Esophagus squamous epithelium (tissue), 5 donors: Measurements from ENCODE around the gene PHACTR1. TPM values are rescaled to one million over a fixed set of nuclear protein-coding genes. Genes with fewer than 3 reads are reported as not detected.

ENCODE experiments used
- DNase-seq: peaks from one replicate; lab custom pipeline; 2025; lab: John Stamatoyannopoulos, UW
- H3K27ac ChIP-seq, 4 donors: fragments of 200-600 bp; sonication (generic); one replicate each; pipeline ENCODE4 v1.5.1; 2016 to 2019; ENCODE audit warnings: mild to moderate bottlenecking in 1 of 4
- H3K27me3 ChIP-seq, 4 donors: fragments of 200-600 bp; sonication (generic); 1 replicate in 3 of 4; 2 replicates in 1 of 4; pipeline versions ENCODE4 v1.5.1 to v1.6.0; 2017 to 2021; ENCODE audit warnings: antibody characterized with exemption in 1 of 4
- H3K36me3 ChIP-seq, 3 donors: fragments of 200-600 bp; sonication (generic); one replicate each; pipeline ENCODE4 v1.5.1; 2016 to 2019
- H3K4me1 ChIP-seq, 3 donors: fragments of 200-600 bp; sonication (generic); one replicate each; pipeline ENCODE4 v1.5.1; 2017 to 2019
- H3K4me3 ChIP-seq, 4 donors: fragments of 200-600 bp; sonication (generic); 1 replicate in 3 of 4; 2 replicates in 1 of 4; pipeline ENCODE4 v1.5.1; 2016 to 2019; ENCODE audit warnings: mild to moderate bottlenecking in 2 of 4, moderate library complexity in 1 of 4
- H3K9me3 ChIP-seq, 3 donors: fragments of 200-600 bp; sonication (generic); one replicate each; pipeline ENCODE4 v1.5.1; 2016 to 2019
- CTCF ChIP-seq, 6 experiments: fragments of 450-650 bp in 4 of 6; fragments of 200-600 bp in 2 of 6; sonication (generic) in 2 of 6; IDR thresholded peaks; one replicate each; pipeline ENCODE4 v1.5.1; 2016 to 2019; ENCODE audit warnings: antibody characterized with exemption in 6 of 6, mild to moderate bottlenecking in 4 of 6, moderate library complexity in 4 of 6
- POLR2A ChIP-seq, 4 donors: fragments of 450-650 bp; IDR thresholded peaks; one replicate each; pipeline ENCODE4 v1.6.1; 2017; ENCODE audit warnings: antibody characterized with exemption in 4 of 4, mild to moderate bottlenecking in 4 of 4, moderate library complexity in 3 of 4
- WGBS, 2 donors: methylation state at CpG; one replicate each; pipeline ENCODE4 v1.1.5; 2018; 5-methylcytosine and 5-hydroxymethylcytosine counted together
- intact Hi-C: fragments of 100-400 bp; cut with DNase I; formaldehyde crosslinking; loops from one replicate; pipeline ENCODE4 v1.15.0; 2022
- total RNA-seq, 4 donors: library from RNA; depleted of rRNA; stranded (reverse); fragments of >200 nt; gene quantifications; one replicate each; pipeline ENCODE4 v1.1.0, GENCODE V29; 2016
- donor health status: DM: yes; HTN: yes; CAD: no.

The PHACTR1 gene
- total RNA-seq, 4 donors from 2014 or later, result 1.5 to 7.2 (median 4.5) TPM

- WGBS, 2 donors, result 65 to 85% methylated on average over 3 to 4 of the region's 5 CpGs
- Histone ChIP-seq H3K9me3 (no peaks in the 10 kb centered on the region), H3K4me3 (no peak overlapping the region), H3K27me3 (no peaks in the 10 kb centered on the region), H3K4me1 (no peaks in the 10 kb centered on the region), H3K36me3 (no peaks in the 10 kb centered on the region), H3K27ac (no peak overlapping the region)
- intact Hi-C loops, result no loop called here
- TF ChIP-seq CTCF (IDR thresholded peaks at IDR 0.05), result no peak
- TF ChIP-seq POLR2A (IDR thresholded peaks at IDR 0.05), result no peak
- DNase-seq, result no peak
These were observed 403.0 kb downstream of the PHACTR1 start for GRCh38 chr6:13119549-13119948.

GRCh38 chr6:13120483-13121482 lies 404.2 kb downstream of the PHACTR1 start:
- Histone ChIP-seq H3K36me3 (no peaks in the 10 kb centered on the region), H3K27ac (no peak overlapping the region), H3K27me3 (no peaks in the 10 kb centered on the region), H3K9me3 (no peaks in the 10 kb centered on the region), H3K4me3 (no peak overlapping the region), H3K4me1 (no peaks in the 10 kb centered on the region)
- TF ChIP-seq POLR2A (IDR thresholded peaks at IDR 0.05) (no peak), CTCF (IDR thresholded peaks at IDR 0.05) (no peak)
- WGBS, 2 donors, result 69 to 73% methylated on average over 8 to 9 of the region's 9 CpGs
- intact Hi-C loops, result no loop called here
- no peak for DNase-seq

- intact Hi-C loops, result no loop called here
- Histone ChIP-seq H3K4me1 (no peaks in the 10 kb centered on the region), H3K27ac (no peak overlapping the region), H3K36me3 (no peaks in the 10 kb centered on the region), H3K9me3 (no peaks in the 10 kb centered on the region), H3K27me3 (no peaks in the 10 kb centered on the region), H3K4me3 (no peak overlapping the region)
- 70 to 71% methylated on average over 2 of the region's 2 CpGs for WGBS, 2 donors
- no peak for TF ChIP-seq CTCF (IDR thresholded peaks at IDR 0.05)
- no peak for TF ChIP-seq POLR2A (IDR thresholded peaks at IDR 0.05)
- DNase-seq, result no peak
These were observed 407.6 kb downstream of the PHACTR1 start for GRCh38 chr6:13124131-13124530.

GRCh38 chr6:13125841-13126240 lies 409.3 kb downstream of the PHACTR1 start:
- 84 to 85% methylated on average over 3 of the region's 3 CpGs for WGBS, 2 donors

More at GRCh38 chr6:13125841-13126240, 409.3 kb downstream of the PHACTR1 start:
- DNase-seq, result no peak
- Histone ChIP-seq H3K4me1 (no peaks in the 10 kb centered on the region), H3K9me3 (no peaks in the 10 kb centered on the region), H3K27ac (no peak overlapping the region), H3K4me3 (no peak overlapping the region), H3K36me3 (no peaks in the 10 kb centered on the region), H3K27me3 (no peaks in the 10 kb centered on the region)
- intact Hi-C loops, result no loop called here
- TF ChIP-seq POLR2A (IDR thresholded peaks at IDR 0.05) (no peak), CTCF (IDR thresholded peaks at IDR 0.05) (no peak)
